ENCODE data around the gene CMTM6. TPM values are rescaled to one million over a fixed set of nuclear protein-coding genes. Genes with fewer than 3 reads are reported as not detected.
"Not testable (repeated sequence)": the region's sequence is repeated elsewhere in the genome, so short reads cannot be mapped to it uniquely, and the experiment has no call there.

The CMTM6 gene
- total RNA-seq, 1 donor from 2014 or later: 40.6 TPM

- DNase-seq: not testable (repeated sequence)
Measured at GRCh38 chr3:32464726-32465125, 37.9 kb downstream of the CMTM6 start.

- not testable (repeated sequence) for DNase-seq
Measured at GRCh38 chr3:32463415-32463814, 39.2 kb downstream of the CMTM6 start.

DNA sequence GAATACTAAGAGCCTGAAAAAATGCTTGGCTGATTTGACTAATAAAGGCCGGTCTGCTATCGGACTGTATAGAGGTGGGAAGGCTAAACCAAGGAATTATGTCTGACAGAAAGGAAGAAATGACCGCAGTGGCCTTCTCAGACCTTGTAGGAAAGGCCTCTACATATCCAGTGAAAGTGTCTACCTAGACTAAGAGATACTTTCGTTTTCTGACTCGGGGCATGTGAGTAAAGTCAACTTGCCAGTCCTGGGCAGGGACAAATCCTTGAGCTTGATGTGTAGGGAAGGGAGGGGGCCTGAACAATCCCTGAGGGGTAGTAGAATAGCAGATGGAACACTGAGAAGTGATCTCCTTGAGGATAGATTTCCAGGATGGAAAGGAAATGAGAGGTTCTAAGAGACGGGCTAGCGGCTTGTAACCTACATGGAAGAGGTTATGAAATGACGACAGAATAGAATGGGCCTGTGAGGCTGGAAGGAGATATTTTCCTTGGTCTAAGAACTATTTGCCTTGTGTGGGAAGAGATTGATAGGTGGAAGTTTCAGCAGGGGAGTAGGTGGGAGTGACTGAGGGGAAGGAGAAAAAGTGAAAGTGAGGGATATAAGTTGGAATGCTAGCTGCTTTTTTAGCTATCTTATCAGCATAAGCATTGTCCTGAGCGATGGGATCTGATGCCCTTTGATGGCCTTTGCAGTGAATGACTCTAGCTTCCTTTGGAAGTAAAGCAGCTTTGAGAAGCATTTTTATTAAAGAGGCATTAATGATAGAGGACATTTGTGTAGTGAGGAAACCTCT lies 40.3 kb downstream of the CMTM6 start:
- not testable (repeated sequence) for DNase-seq

DNA sequence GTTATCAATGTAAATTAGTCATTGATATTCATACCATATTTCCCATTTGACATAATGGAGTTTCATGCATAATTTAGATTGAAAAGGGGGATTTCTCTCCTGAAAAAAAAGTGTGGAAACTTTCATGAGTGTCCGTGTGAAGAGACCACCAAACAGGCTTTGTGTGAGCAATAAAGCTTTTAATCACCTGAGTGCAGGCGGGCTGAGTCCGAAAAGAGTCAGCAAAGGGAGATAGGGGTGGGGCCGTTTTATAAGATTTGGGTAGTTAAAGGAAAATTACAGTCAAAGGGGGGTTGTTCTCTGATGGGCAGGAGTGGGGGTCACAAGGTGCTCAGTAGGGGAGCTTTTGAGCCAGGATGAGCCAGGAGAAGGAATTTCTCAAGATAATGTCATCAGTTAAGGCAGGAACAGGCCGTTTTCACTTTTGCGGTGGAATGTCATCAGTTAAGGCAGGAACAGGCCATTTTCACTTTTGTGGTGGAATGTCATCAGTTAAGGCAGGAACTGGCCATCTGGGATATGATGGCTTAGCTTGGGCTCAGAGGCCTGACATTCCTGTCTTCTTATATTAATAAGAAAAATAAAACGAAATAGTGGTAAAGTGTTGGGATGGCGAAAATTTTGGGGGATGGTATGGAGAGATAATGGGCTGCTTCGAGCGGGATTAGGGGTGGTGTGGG lies 41.7 kb downstream of the CMTM6 start:
- not testable (repeated sequence) for DNase-seq

- no peak for DNase-seq
Measured at GRCh38 chr3:32460031-32460749, 42.5 kb downstream of the CMTM6 start.

GRCh38 chr3:32459450-32459849 lies 43.2 kb downstream of the CMTM6 start:
- DNase-seq: no peak

GRCh38 chr3:32457971-32458471 lies 44.6 kb downstream of the CMTM6 start:
- no peak for DNase-seq

- no peak for DNase-seq
Measured at GRCh38 chr3:32456429-32457130, 46.1 kb downstream of the CMTM6 start.

- DNase-seq: no peak
Measured at GRCh38 chr3:32455609-32456428, 46.8 kb downstream of the CMTM6 start.

GRCh38 chr3:32454731-32455608 lies 47.7 kb downstream of the CMTM6 start:
- no peak for DNase-seq

DNA sequence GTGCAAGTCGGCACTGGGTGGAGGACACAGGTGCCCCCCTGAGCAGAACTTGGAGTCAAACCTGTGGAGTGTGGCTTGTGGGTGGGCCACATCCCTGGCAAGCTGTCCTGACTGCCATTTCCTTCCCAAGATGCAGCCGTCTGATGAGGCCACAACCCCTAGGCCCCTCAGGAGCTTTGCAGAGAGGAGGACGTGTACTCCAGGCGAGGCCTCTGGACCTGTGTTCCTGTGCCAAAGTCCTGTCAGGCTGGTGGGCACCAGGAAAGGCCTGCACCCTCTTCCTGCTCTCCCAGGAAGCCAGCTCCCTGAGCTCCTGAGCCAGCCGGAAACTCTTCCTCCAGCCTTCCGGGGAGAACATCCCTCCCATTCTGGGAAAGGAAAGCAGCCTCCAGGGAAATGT lies 48.5 kb downstream of the CMTM6 start:
- no peak for DNase-seq

- DNase-seq: no peak
Measured at GRCh38 chr3:32453346-32453745, 49.3 kb downstream of the CMTM6 start.

- no peak for DNase-seq
Measured at GRCh38 chr3:32452009-32452408, 50.6 kb downstream of the CMTM6 start.

DNA sequence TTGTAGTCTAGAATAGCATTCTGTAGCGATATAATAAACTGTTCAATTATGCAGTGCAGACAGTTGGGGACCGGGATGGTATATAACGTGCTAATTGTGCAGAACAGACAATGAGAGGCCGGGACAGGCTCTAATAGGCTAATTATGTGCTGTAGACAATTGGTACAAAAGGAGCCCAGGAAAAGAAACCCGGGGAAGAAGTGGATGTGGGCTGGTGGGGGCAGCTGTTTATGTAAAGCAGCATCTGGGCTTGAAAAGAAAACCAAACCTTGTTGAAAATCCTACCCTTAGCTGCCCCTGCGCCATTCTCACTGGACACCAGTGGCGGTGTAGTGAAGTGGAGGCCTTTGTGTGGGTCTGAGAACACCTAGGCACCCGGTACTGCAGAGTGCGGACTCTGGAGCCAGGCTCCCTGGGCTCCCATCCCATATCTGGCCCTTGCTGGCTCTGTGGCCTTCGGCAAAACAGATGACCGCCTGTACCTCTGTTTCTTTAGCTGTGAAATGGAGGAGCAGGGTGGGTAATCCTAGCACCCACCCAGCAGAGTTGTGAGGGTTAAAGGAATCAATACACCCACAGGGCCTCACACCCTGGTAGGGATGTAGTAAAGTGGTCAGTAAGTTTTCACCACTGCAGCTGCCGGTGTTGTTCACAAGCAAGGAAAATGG lies 51.5 kb downstream of the CMTM6 start:
- DNase-seq: no peak

DNA sequence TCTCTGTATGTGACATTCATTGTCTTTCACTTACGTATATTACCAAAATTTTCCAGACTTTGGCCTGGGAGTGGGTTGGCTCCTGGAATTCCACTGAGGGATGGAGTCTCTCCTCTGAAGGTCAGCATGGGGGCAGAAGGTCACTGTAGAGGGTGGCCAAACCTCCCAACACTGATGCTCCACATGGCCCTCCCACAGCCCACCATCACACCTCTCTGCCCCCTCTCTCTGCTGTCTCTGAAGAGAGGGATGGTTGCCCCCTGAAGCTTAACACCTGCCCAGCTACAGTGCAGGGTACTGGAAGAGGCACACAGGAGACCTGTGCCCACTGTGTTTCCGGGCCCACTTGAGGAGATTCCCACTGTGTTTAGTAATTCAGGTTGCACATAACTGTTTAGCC lies 52.2 kb downstream of the CMTM6 start:
- no peak for DNase-seq

GRCh38 chr3:32449691-32450090 lies 53.0 kb downstream of the CMTM6 start:
- no peak for DNase-seq

DNA sequence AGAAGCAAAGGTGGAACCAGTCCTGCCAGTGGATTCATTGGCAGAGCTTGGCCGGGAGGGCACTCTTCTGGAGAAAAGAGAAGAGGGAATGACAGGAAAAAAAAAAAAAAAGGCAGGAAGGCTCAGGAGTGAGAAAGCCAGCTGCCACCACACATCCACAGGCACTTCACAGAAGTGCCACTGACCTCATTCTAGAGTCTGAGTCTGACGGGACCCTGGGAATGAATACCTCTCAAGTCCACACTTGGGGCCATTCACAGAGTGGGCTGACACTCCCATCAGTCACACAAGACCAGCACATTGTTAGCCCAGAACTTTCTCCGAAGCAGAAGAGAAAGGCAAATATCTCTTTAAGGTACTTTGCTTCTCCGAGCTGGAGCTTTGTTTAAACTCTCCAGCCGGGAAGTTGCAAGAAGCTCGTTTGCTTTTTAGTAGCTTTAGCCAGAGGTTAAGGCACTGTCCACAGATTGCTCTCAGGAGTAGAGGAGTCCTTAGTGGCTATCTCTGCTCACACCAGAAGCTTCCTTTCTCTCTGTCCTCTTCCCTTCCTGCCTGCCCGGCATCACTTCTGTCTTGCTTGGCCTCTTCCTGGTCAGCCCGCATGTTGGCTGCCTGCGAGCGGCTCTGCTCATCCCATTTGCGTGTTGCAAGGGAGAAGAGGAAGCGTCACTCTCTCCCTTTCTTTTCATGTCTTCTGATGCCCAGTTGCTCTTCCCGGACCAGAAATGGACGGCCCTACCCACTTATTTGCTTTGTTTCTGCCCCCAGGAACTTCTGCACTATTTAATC lies 53.8 kb downstream of the CMTM6 start:
- DNase-seq: no peak

DNA sequence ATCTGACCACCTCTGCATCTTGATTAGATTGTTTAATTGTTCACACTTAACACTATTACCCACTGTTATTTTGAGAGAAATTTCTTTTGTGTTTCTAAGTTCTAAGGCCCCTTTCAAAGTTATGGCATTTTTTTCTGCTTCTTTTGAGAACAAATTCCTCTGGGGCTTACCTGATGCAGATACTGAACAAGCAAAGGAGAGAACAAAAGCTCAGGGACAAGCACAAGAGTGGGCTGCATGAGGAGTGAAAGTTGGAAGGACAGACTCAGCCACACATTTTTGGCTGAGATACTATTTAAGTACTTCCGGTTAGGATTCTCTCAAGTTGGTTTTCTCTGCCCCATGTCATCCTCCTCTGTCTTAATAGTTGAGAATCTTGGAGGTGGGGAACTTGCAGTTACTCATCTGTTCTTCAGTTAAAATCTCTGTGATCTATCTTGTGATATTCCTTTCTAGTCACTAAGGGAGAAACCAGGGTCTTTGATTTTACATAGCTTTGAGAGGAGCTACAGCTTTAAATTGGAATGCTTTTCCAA lies 54.7 kb downstream of the CMTM6 start:
- no peak for DNase-seq

- DNase-seq: no peak
Measured at GRCh38 chr3:32443478-32443877, 59.2 kb downstream of the CMTM6 start.
